SK-N-MC (cell line): ENCODE measurements around the gene AK1.

Source experiments
- DNase-seq: peaks from one replicate; pipeline ENCODE4 v3.0.0-alpha.2; 2011; ENCODE audit warnings: low read depth, low spot score
- H3K27ac ChIP-seq: fragments of 200-600 bp; sonication (generic); 2 replicates; pipeline ENCODE4 v1.5.1; 2016; ENCODE audit warnings: mixed run types
- H3K36me3 ChIP-seq: fragments of 200-600 bp; sonication (generic); 2 replicates; pipeline ENCODE4 v1.6.1; 2017; ENCODE audit warnings: antibody characterized with exemption, low read length, mixed read lengths; ENCODE audit not compliant: insufficient read depth
- H3K4me3 ChIP-seq: fragments of 200-600 bp; sonication (generic); 2 replicates; pipeline ENCODE4 v1.5.1; 2016
- H3K9ac ChIP-seq: fragments of 200-600 bp; sonication (generic); 2 replicates; pipeline ENCODE4 v1.8.0; 2017; ENCODE audit warnings: mixed run types, mixed read lengths; ENCODE audit not compliant: insufficient read length
- H3K9me3 ChIP-seq: fragments of 200-600 bp; sonication (generic); 2 replicates; pipeline ENCODE4 v1.6.1; 2017; ENCODE audit warnings: low read depth, mild to moderate bottlenecking, antibody characterized with exemption, low read length, moderate library complexity, mixed read lengths
- EZH2 ChIP-seq: fragments of 200-600 bp; sonication (generic); IDR thresholded peaks from one replicate; pipeline ENCODE4 v1.6.1; 2017; ENCODE audit warnings: antibody characterized with exemption
- FOXP2 ChIP-seq: optimal IDR thresholded peaks from 2 replicates; pipeline ENCODE3; 2011; ENCODE audit warnings: mild to moderate bottlenecking, moderate library complexity; ENCODE audit not compliant: insufficient read depth; ENCODE audit errors: extremely low read length, control extremely low read depth
- POLR2AphosphoS5 ChIP-seq: IDR thresholded peaks from 2 replicates; pipeline ENCODE4 v1.6.1; 2012; ENCODE audit warnings: mild to moderate bottlenecking, low read depth, low read length, borderline replicate concordance

Gene AK1

DNA sequence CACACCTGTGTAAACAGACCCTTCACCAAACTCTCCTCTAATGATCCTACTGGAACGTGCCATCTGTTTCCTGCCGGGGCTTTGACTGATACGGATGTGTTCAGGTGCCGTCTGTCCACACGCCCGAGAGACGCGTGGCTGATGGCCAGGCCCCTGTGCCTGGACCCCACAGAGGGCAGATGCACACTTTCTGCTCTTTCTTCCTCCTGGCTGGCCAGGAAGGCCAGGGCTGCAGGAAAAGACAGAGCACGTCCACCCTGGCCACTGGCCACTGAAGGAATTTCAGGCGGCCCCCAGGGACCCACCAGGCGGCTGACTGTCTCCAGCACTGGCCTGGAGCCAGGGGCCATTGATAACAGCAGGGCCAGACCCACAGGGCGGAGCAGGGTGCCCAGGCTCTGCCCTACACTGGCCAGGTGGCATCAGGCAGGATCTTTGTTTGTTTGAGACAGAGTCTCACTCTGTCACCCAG, 19.4 kb downstream of the AK1 start:
- no peak overlapping the region for H3K27ac ChIP-seq
- H3K4me3 ChIP-seq: no peak overlapping the region
- no peaks in the 10 kb centered on the region for H3K9me3 ChIP-seq
- H3K36me3 ChIP-seq: no peaks in the 10 kb centered on the region
- no peak overlapping the region for H3K9ac ChIP-seq
- DNase-seq: no peak
- TF ChIP-seq FOXP2: no peak
- TF ChIP-seq POLR2AphosphoS5: no peak

DNA sequence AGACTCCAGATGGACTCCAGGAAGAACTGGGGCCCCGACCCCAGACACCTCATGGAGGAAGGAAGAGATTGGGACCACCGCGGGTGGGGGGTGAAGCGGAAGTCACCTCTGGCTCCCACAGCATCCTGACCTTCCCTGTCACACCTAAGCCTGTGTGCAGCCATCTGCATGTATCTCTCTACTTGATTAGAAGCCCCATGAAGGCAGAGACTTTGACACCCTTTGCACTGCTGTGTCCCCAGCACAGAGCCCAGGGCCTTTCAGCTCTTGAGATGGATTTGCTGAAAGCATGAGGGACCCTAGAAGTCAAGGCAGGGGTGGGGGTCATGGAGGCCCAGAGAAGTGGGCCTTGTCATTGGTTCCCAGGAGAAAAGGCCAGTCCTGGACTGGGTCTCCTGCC, 20.2 kb downstream of the AK1 start:
- H3K4me3 ChIP-seq: no peak overlapping the region
- H3K9me3 ChIP-seq: no peaks in the 10 kb centered on the region
- no peaks in the 10 kb centered on the region for H3K36me3 ChIP-seq
- no peak overlapping the region for H3K27ac ChIP-seq
- no peak for DNase-seq
- TF ChIP-seq FOXP2 (no peak), EZH2 (no peak), POLR2AphosphoS5 (no peak)
- H3K9ac ChIP-seq: no peak overlapping the region

DNA sequence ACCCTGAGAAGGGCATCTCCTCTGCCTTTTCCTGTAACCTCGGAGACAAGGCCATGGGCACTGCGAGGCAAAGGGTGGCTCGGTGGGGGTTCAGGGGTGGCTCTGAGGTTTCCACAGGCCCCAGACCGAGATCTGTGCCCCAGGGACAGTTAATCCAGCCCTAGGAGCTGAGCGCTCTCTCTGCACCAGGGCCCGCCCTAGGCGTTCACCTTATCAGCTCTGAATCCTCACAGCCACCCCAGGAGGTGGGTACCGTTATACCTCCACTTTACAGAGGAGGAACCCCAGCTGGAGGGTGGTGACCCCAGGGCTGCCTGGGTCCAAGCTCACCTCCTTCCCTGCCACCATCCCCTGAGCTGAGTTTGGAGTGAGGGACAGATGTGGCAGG, 20.8 kb downstream of the AK1 start:
- no peak overlapping the region for H3K9ac ChIP-seq
- H3K4me3 ChIP-seq: no peak overlapping the region
- no peaks in the 10 kb centered on the region for H3K9me3 ChIP-seq
- TF ChIP-seq EZH2: no peak
- no peak for TF ChIP-seq FOXP2
- TF ChIP-seq POLR2AphosphoS5: no peak
- DNase-seq: no peak
- peaks cover 4% of the 10 kb centered on the region; the same call in 1 of the 2 replicates for H3K36me3 ChIP-seq
- no peak overlapping the region for H3K27ac ChIP-seq

DNA sequence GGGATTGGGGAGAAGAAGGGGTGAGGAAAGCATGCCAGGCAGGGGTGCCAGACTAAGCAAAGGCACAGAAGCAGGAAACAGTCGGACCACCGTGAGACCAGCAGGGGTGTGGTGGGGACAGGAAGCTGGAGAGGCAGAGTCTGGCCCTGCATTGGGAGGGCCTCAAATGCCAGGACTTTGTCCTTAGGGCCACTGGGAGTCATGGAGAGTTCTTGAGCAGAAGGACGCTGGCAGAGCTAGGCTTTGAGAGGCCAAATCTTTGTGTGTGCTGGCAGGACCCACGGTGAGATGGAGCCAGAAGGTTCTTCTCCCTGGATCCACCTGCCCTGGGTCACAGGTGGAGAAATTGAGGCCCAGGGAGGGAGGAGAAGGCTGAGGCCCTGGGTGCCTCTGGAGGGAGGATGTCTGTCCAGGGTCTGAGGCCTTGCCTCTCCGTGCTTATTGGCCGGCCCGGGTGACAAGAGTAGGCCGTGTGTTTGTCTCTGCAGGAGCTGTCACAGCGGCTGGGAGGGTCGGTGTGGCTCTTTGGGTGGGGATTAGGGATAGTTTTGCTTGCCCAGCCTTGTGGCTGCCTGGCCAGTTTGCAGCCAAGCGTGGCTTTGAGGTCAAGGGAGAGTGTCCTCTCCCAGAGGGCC, 21.3 kb downstream of the AK1 start:
- no peak overlapping the region for H3K27ac ChIP-seq
- H3K4me3 ChIP-seq: no peak overlapping the region
- TF ChIP-seq EZH2: no peak
- TF ChIP-seq FOXP2: no peak
- no peak for TF ChIP-seq POLR2AphosphoS5

DNA sequence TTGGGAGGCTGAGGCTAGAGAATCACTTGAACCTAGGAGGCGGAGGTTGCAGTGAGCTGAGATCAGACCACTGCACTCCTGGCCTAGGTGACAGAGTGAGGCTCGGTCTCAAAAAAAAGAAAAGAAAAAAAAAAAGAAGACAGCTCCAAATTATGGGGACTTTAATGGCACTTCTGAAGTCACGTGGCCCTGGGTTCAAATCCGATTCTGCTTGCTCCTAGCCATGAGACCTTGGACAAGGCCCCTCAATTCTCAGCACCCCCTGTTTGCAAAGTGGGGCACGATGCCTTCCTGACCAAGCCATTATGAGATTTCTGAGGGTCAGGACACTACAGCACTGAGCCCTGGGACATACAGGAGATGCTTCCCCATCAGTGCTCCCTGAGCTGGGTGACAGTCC, 22.0 kb downstream of the AK1 start:
- H3K4me3 ChIP-seq: no peak overlapping the region
- H3K9ac ChIP-seq: no peak overlapping the region
- H3K9me3 ChIP-seq: no peaks in the 10 kb centered on the region
- TF ChIP-seq POLR2AphosphoS5 (no peak), FOXP2 (no peak), EZH2 (no peak)
- no peak for DNase-seq
- peaks cover 4% of the 10 kb centered on the region; the same call in 1 of the 2 replicates for H3K36me3 ChIP-seq
- no peak overlapping the region for H3K27ac ChIP-seq

More for the DNA sequence above, 21.3 kb downstream of the AK1 start:
- Histone ChIP-seq H3K9ac (no peak overlapping the region), H3K36me3 (peaks cover 4% of the 10 kb centered on the region; the same call in 1 of the 2 replicates), H3K9me3 (no peaks in the 10 kb centered on the region)
- DNase-seq: no peak

DNA sequence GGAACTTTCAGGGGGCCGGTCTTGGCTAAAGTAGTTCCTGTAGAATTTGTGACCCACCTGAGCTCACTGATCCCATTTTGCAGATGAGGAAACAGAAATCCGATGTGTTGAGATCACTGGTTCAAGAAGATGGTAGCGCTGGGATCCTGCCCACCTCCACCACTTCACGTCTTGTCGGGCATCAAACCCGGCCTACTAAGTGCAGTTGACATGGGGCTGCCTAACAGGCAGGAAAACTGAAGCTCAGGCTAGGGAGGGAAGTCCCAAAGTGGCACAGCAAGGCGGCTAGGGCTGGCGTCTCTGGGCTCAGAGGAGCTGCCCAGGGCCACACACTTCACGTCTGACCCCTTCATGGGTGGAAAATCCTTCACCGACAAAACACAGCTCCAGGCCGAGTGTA, 22.5 kb downstream of the AK1 start:
- Histone ChIP-seq H3K9ac (no peak overlapping the region), H3K9me3 (no peaks in the 10 kb centered on the region), H3K4me3 (no peak overlapping the region), H3K36me3 (peaks cover 4% of the 10 kb centered on the region; the same call in 1 of the 2 replicates), H3K27ac (no peak overlapping the region)
- no peak for DNase-seq
- no peak for TF ChIP-seq EZH2
- no peak for TF ChIP-seq POLR2AphosphoS5
- no peak for TF ChIP-seq FOXP2

DNA sequence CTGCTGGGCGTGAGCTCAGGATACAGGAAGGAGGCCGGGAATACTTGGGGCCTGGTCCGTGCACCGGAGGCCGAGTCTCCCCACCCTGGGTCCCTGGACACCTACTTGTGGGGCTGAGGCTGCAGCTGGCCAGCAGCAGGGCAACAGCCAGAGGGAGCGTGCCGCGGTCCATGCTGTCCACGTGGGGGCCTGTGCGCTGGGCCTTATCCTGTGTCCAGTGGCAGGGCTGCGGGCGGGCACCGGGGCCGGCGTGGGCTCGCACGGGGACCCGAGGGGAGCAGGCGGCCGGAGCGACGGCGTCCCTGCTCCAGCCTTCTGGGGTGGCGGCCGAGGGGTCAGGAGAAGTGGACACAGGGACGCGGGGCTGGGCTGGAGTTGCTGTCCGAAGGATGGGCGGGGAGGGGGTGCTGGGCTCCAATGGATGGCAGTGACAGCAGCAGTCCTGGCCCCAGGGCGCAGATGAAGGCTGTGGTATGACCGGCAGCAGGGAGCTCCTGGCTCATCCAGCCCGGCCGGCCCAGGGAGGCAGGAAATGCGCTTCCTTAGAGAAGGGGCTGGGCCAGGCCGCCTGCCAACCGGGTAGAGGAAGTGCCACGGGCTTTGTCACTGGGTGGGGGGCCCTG, 23.2 kb downstream of the AK1 start, which contains the start of gene ENG:
Gene ENG, minus strand, starts transcription at position 475 of the 623 bp plus-strand sequence. Its CDS starts 303 bp downstream, at position 172.
- Histone ChIP-seq H3K36me3 (peaks cover 10% of the 10 kb centered on the region), H3K27ac (no peak within 1 kb of the TSS), H3K4me3 (peak within 1 kb of the TSS; percentile 81), H3K9me3 (no peaks in the 10 kb centered on the region), H3K9ac (peak within 1 kb of the TSS; percentile 66)
- TF ChIP-seq POLR2AphosphoS5: 0 out of 2 replicates have a peak, but pooled peaks have one; percentile 16
- no peak for TF ChIP-seq FOXP2
- no peak for DNase-seq

DNA sequence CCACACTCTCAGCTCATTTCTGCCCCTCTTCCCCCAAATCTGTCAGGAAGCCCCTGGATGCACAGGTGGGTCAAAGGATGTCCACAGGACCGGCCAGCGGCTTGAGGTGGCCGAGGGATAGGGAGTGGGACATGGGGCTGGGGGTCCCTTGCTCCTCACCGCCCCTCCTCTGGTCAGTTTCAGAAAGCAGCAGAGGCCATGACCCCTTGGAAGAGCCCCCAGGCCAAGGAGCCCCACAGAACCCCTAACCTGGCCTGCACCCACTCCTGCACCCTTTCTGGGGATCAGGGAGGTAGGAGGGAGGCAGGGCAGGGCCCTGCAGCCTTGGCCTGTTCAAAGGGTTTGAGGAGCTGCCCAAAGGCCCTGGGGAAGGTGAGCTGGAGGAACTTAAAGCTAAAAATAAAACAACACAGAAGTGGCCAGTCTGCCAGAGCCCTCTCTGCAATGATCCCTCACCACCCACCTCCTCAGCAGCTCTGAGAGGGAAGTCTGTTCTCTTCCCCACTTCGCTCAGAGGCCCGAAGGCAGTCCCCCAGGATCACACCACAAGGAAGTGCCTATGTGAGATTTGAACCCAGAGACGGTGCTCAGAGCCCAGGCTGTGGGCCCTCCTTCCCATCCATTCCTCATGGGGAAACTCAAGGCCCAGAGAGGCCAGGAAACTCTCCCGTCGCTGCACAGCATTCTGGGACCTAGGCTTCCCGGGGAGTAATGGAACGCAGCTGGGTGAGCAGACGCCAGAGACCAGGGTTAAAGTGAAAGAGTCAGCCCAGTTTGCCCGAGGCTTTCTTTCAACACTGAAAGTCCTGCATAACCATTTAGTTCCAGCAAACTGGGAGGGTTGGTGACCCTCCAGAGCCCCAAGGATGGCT, 23.9 kb downstream of the AK1 start:
- Histone ChIP-seq H3K27ac (no peak overlapping the region), H3K4me3 (peak overlapping the region; percentile 81), H3K9me3 (no peaks in the 10 kb centered on the region), H3K9ac (peak overlapping the region; percentile 66), H3K36me3 (peaks cover 12% of the 10 kb centered on the region)
- no peak for DNase-seq
- no peak for TF ChIP-seq FOXP2
